Lower lobe of right lung (tissue), 2 donors: Measurements from ENCODE around the gene MAP2K2. TPM values are rescaled to one million over a fixed set of nuclear protein-coding genes. Genes with fewer than 3 reads are reported as not detected.

Experiments
- ATAC-seq, 2 donors: fragments of 200-7000 bp; cut with Tn5 transposase; one replicate each; pipeline ENCODE4 v1.9.1; 2020 to 2022; ENCODE audit warnings: mild to moderate bottlenecking in 2 of 2, moderate library complexity in 2 of 2
- DNase-seq: peaks from one replicate; pipeline ENCODE4 v3.0.0-alpha.2; 2020
- H3K27ac ChIP-seq: fragments of 200-600 bp; one replicate; pipeline ENCODE4 v1.8.0; 2022
- H3K27me3 ChIP-seq: fragments of 200-600 bp; one replicate; pipeline ENCODE4 v1.8.0; 2022; ENCODE audit warnings: low read depth
- H3K36me3 ChIP-seq: fragments of 200-600 bp; one replicate; pipeline ENCODE4 v1.8.0; 2022; ENCODE audit warnings: mild to moderate bottlenecking
- H3K4me1 ChIP-seq: fragments of 200-600 bp; one replicate; pipeline ENCODE4 v1.8.0; 2022
- H3K4me3 ChIP-seq: fragments of 200-600 bp; one replicate; pipeline ENCODE4 v1.8.0; 2022; ENCODE audit warnings: mild to moderate bottlenecking
- H3K9me3 ChIP-seq: fragments of 200-600 bp; one replicate; pipeline ENCODE4 v1.8.0; 2022
- intact Hi-C: fragments of 100-400 bp; cut with DNase I; formaldehyde crosslinking; loops from one replicate; pipeline ENCODE4 v1.11.0; 2022
- total RNA-seq: library from RNA; stranded (reverse); fragmentation: NEBNext Ultra II Directional; extraction: Animal tissue kit (Norgen Biotek cat#: 25700); gene quantifications from one replicate; pipeline ENCODE4 v1.2.1, GENCODE V29; 2021
- TF ChIP-seq, protein P1 (sequence below): fragments of 200-600 bp; IDR thresholded peaks from one replicate; pipeline ENCODE4 v1.8.0; 2022; ENCODE audit warnings: antibody characterized with exemption, mild to moderate bottlenecking
- donor health status: DM: no; HTN: yes; CAD: no; lungs with severe emphysema.

The MAP2K2 gene
- total RNA-seq, 1 donor from 2014 or later, result 125 TPM

- Histone ChIP-seq H3K27ac (no peak overlapping the region), H3K4me3 (no peak overlapping the region), H3K36me3 (peaks cover 26% of the 10 kb centered on the region), H3K27me3 (no peaks in the 10 kb centered on the region), H3K9me3 (no peaks in the 10 kb centered on the region), H3K4me1 (peaks cover 27% of the 10 kb centered on the region)
- DNase-seq (no peak), ATAC-seq (no peak)
- TF ChIP-seq, protein P1, sequence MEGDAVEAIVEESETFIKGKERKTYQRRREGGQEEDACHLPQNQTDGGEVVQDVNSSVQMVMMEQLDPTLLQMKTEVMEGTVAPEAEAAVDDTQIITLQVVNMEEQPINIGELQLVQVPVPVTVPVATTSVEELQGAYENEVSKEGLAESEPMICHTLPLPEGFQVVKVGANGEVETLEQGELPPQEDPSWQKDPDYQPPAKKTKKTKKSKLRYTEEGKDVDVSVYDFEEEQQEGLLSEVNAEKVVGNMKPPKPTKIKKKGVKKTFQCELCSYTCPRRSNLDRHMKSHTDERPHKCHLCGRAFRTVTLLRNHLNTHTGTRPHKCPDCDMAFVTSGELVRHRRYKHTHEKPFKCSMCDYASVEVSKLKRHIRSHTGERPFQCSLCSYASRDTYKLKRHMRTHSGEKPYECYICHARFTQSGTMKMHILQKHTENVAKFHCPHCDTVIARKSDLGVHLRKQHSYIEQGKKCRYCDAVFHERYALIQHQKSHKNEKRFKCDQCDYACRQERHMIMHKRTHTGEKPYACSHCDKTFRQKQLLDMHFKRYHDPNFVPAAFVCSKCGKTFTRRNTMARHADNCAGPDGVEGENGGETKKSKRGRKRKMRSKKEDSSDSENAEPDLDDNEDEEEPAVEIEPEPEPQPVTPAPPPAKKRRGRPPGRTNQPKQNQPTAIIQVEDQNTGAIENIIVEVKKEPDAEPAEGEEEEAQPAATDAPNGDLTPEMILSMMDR, result no peak
- intact Hi-C loops, result no loop called here
Observed at GRCh38 chr19:4121815-4122214, 2.1 kb downstream of the MAP2K2 start.

GRCh38 chr19:4121273-4121612 lies 2.7 kb downstream of the MAP2K2 start:
- intact Hi-C loops, result no loop called here
- DNase-seq, result no peak

DNA sequence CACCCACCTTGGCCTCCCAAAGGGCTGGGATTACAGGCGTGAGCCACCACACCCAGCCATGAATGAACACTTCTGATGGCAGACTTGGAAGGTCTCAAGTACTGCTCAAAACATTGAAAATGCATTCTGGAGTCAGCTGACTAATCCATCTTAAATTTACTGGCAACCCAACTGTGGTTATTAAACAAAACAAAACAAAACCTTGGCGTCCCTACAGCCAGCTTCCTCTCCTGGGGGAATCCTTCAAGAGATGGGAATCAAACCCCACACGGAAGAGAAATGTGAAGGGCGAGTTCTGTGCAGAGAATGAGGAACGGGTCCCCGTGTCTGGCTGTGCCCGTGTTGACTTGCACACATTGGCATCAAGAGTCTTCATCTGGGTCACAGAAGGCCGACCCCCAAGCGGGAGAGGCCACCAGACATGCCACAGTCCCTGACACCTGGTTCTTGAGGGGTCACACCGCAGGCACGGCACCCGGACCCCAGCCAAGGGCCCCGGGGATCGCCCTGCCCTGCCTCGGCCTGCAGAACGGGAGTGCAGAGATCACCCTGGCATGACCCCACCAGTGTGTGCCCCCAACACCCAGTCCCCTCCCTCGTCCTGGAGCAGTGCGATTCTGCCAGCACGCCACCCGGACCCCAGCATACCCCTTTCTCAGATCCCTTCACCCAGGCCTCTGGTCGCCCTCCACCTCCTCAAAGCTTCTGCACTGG lies 3.2 kb downstream of the MAP2K2 start:
- H3K27ac ChIP-seq, result no peak overlapping the region
- H3K4me1 ChIP-seq, result peaks cover 38% of the 10 kb centered on the region
- TF ChIP-seq, protein P1, result no peak
- no peak overlapping the region for H3K4me3 ChIP-seq
- no peaks in the 10 kb centered on the region for H3K9me3 ChIP-seq
- ATAC-seq (no peak), DNase-seq (no peak)
- intact Hi-C loops, result no loop called here
- no peaks in the 10 kb centered on the region for H3K27me3 ChIP-seq
- H3K36me3 ChIP-seq, result peaks cover 34% of the 10 kb centered on the region

More at GRCh38 chr19:4121273-4121612, 2.7 kb downstream of the MAP2K2 start:
- no peak for ATAC-seq
- Histone ChIP-seq H3K9me3 (no peaks in the 10 kb centered on the region), H3K4me3 (no peak overlapping the region), H3K27ac (no peak overlapping the region), H3K36me3 (peaks cover 29% of the 10 kb centered on the region), H3K27me3 (no peaks in the 10 kb centered on the region), H3K4me1 (peaks cover 33% of the 10 kb centered on the region)
- TF ChIP-seq, protein P1, result no peak

GRCh38 chr19:4119763-4120162 lies 4.2 kb downstream of the MAP2K2 start:
- H3K4me1 ChIP-seq, result peaks cover 47% of the 10 kb centered on the region
- DNase-seq, result no peak

DNA sequence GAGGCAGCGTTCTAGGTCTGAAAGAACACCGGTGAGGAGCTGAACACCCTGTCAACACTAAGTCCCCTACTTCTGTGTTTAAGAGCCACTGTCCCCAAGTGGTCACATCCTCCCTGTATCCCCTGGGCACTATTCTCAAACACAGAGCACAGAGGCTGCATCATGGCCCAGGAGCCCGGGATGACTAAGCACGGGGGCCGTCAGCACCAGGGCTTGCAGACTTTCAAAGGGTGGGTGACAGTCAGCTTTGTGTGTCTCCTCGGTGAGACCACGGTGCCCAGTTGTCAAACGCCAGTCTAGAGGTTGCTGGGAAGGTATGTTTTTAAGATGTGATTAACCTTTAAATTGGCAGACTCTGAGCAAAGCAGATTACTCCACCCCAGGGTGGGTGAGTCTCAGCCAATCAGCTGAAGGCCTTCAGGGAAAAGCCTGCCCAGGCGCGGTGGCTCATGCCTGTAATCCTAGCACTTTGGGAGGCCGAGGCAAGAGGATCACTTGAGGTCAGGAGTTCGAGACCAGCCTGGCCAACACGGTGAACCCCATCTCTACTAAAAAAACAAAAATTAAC lies 8.0 kb downstream of the MAP2K2 start:
- intact Hi-C loops, result no loop called here
- TF ChIP-seq, protein P1, result no peak
- no peak for ATAC-seq
- Histone ChIP-seq H3K27me3 (no peaks in the 10 kb centered on the region), H3K27ac (peak overlapping the region; percentile 41), H3K4me3 (no peak overlapping the region), H3K4me1 (peaks cover 34% of the 10 kb centered on the region), H3K36me3 (peaks cover 75% of the 10 kb centered on the region), H3K9me3 (no peaks in the 10 kb centered on the region)
- no peak for DNase-seq

More at GRCh38 chr19:4119763-4120162, 4.2 kb downstream of the MAP2K2 start:
- Histone ChIP-seq H3K36me3 (peaks cover 44% of the 10 kb centered on the region), H3K27me3 (no peaks in the 10 kb centered on the region), H3K4me3 (no peak overlapping the region), H3K27ac (no peak overlapping the region), H3K9me3 (no peaks in the 10 kb centered on the region)
- ATAC-seq, result no peak
- intact Hi-C loops, result no loop called here
- TF ChIP-seq, protein P1, result no peak
